HG03025 (cell line): ENCODE results near the gene ING4.
"Not testable (repeated sequence)": the region's sequence is repeated elsewhere in the genome, so short reads cannot be mapped to it uniquely, and the experiment has no call there.

ENCODE experiments used
- ATAC-seq: cut with Tn5 transposase; IDR thresholded peaks from one replicate; pipeline ENCODE4 v1.9.1; 2021; ENCODE audit warnings: mild to moderate bottlenecking, moderate library complexity; ENCODE audit not compliant: unreplicated experiment, low FRiP score

Gene ING4

DNA sequence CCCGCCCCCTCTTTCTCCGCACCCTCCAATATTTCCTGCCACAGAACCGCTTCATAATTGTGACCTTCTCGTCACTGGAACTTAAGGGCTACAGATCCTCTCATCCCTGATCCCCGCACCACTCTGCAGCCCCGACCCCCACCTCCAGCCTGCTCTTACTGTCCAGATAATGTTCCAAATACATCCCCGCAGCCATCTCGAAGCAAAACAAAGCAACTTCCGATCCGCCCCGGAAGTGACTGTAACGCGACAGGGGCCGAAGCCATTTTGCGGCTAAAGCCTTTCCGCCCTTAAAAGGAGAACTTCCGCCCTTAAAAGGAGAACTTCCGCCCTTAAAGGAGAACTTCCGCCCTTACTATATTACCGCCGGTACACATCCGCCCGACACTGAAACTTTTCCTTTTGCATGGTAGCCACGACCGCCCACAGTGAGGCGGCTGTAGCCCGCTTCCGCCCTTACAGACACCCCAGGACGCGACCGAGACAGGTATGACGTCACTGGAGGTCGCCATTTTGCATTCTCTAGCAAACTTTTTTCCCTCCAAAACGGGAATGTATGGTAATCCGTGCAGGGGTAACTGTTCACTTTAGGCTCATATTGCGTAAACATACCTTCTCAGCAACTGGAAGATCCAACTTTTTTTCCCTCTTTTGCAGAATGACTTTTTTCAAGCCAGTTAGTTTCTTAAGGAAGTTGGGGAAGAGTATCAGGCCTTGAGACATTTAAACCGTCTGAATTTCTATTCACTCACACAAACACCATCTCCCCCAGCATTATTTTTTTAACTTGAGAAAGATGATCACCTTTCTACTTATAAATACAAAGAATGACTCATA is at the start of gene ING4:
TSS of gene ING4 (minus strand) at position 214 of the 837 bp plus-strand sequence. CDS start at position 196, 18 bp downstream.
- peak; percentile 85 for ATAC-seq

DNA sequence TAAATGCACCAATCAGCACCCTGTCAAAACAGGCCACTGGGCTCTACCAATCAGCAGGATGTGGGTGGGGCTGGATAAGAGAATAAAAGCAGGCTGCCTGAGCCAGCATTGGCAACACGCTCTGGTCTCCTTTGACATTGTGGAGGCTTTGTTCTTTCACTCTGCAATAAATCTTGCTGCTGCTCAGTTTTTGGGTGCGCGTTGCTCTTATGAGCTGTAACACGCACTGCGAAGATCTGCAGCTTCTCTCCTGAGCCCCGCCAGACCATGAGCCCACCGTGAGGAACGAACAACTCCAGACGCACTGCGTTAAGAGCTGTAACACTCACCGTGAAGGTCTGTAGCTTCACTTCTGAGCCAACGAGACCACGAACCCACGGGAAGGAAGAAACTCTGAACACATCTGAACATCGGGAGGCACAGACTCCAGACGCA is 46.1 kb upstream of the ING4 start:
- ATAC-seq, result no peak

DNA sequence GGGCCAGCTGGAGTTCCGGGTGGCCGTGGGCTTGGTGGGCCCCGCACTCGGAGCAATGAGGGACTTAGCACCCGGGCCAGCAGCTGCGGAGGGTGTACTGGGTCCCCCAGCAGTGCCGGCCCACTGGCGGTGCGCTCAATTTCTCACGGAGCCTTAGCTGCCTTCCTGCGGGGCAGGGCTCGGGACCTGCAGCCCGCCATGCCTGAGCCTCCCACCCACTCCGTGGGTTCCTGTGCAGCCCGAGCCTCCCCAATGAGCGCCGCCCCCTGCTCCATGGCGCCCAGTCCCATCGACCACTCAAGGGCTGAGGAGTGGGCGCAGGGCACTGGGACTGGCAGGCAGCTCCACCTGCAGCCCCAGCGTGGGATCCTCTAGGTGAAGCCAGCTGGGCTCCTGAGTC is 45.4 kb upstream of the ING4 start:
- not testable (repeated sequence) for ATAC-seq

DNA sequence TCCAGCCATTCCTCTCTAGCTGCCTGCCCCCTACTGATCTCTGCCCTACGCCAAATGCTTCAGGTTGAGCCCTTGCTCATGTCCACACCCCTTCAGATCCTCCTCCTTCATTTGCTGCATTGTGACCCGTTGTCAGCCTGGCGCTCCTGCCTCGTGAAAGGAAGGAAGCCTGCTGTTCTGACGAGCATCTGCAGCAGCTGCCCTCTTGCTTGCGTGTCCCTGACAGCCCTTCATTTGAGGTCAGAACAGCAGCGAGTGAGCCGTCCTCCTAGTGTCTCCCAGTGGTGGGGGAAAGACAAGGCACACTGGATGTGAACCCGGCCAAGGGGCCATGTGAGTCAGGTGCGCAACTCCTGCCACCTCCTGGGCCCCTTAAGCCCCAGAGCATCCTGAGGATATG is 40.7 kb upstream of the ING4 start:
- ATAC-seq, result no peak

DNA sequence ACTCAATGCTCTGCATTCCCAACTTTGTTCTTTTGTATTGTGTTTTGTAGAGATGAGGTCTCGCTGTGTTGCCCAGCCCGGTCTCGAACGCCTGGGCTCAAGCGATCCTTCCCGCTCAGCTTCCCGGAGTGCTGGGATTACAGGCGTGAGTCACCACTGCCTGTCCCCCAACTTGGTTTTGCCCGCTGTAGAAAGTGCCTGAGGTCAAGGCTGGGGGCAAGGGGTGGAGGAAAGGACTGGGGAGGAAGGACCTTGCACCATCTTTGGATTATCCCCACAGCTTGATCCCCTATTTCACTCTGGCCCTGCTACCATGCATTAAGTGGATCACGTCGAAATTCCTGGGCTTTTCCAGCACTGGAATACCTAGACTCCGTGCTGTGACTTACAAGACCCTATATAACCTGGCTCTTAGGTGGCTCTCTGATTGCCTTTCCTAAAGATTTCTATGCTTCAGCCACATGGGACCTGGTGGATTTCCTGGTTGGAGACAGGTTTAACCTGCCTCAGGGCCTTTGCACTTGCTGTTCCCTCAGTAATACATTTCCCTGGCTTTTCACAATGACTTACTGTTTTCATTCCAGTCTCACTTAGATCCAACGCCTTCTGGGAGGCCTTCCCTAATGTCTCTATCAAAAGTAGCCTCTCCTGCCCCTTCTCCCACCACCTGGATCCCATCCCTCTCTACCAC is 38.3 kb upstream of the ING4 start:
- no peak for ATAC-seq

DNA sequence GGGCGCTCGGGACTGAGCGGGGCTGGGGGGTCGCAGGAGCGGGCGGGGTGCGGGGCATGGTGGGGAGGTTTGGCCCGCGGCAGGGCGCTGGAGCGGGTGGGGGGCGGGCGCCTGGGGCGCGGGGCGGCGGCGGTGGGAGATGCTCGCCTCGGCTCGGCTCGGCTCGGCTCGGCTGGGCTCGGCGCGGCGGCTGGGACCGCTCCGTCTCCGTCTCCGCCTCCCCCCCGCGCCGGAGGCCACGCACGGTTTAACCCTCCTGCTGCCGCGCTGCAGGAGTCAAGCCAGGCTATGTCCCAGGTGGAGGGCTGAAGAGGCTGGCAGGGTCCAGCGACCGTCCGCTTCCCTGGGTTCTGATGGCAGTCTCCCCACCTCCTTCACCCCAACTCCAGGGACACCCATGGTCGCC is 37.7 kb upstream of the ING4 start, which contains the start of gene PIANP:
TSS of gene PIANP (minus strand) at position 170 of the 406 bp plus-strand sequence. CDS start 2,754 bp downstream, outside the sequence.
- no peak for ATAC-seq

DNA sequence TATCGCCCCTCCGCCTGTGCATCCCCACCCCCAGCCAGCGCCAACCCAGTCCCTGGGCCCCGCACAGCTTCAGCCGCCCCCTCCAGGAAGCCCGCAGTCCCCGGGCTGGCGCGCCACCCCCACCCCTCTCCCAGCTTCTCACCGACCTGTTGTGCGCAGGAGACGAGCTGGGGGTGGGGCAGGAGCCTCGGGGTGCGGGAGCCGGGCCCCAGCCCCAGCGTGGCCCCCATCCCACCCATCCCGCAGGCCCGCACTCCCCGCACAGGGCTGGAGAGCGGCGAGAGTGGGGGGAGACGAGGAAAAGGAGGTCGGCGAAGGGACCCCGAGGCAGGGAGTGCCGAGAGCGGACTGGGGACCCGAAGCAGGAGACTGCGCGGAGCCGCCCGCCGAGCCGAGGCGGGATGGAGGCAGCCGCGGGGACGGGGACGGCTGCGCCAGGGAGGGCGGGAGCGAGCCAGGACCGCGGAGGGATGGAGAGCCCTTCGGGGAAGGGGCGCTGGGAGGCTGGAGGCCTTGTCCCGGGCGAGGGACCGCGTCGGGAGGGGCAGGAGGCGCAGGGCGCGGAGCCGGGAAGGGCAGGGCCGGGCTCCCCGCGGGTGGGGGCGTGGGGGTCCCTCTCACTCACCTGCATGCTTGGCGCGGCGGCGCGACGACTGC is 37.2 kb upstream of the ING4 start:
- no peak for ATAC-seq

DNA sequence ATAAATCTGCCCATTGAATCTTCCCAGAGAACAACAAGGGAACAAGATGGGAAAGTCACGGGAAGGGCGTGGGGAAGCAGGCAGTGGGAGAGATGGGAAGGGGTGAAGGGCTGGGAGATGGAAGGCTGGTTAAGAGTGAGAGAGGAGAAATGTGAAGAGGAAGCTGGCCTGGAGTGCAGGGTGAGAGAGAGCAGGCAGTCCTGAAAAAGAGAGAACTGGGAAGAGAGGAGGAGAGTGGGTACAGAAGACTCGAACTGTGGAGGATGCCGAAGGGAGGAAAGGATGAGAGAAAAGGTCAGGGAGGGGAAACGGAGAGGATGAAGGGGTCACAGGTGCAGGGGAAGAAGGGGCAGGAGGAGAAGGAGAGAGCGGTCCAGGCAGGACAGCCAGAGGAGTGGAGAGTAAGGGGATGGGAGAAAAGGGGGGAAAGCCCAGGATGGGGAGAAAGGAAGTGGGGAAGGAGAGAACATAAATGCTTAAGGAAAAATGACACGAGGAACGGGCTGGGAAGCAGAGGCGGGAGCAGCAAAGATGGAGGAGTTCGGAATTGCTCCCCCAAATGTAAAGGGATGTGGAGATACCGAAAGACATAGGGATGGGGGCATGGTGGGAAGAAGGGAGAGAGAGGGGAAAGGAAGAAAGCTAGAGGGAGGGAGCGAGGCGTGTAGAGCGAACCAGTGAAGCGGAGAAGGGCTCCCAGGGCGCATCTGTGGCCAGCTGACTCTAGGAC is 36.5 kb upstream of the ING4 start:
- ATAC-seq, result no peak

DNA sequence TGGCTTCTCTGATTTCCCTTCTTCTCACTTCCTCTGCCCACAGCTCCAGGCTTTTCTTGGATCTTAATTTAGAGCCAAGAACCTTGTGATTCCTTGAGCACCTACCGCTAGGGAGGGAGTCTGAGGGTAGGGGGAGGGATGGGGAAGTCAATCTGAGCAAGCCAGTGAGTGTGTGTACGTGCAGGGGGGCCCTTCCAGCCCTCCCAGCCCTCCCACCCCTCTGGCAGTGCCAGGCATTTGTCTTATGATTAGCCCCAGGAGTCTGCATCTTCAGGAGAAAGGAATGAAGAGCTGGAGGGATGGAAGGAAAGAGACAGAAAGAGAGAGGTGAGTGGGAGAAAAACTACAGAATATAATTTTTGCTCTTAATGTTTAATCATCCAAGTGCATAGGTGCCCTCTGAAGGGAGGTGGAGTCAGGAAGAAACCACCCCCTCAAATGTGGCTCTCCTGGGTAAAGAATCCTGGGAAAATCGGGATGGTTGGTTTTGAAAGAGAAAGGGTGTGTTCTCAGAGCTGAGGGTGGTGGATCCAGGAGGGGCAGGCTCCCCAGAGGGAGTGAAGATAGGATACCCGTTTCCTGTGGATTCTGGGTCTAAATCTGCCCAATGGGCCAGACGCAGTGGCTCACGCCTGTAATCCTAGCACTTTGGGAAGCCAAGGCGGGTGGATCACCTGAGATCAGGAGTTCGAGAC is 35.6 kb upstream of the ING4 start:
- ATAC-seq, result no peak

DNA sequence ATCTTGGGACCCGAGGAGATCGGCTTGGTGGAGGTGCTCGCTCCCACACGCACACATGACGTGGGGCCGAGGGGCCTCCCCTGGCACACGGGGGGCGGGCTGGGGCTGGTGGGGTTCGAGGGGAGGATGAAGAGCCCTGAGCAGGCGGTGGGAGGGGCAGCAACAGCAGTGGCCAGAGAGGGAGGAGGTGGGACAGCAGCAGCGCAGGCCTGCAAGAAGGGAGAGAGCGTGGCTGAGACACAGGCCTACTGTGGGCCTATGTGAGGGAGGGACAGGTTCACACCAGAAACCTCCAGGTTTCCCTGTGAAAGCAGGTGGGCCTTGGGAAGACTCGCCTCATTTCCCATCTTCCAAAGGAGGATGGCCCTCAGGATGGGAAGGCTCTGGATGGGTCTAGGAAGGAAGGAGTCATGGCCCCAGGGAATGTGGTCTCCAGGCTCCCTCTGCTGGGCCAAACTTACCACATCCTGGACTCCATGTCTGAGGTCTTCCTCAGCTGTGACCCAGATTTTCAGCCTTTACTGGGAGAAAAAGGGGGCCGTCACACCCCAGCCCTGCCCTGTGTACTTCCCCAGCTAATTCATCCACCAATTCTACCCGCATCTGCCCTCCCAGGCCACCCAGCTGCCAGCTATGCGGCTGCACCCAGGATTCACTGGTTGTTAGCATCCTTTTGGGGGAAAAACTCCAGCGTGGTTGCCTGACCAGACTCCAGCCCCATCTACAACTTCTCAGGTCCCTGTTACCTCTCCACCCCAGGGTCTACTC is 34.8 kb upstream of the ING4 start:
- no peak for ATAC-seq

DNA sequence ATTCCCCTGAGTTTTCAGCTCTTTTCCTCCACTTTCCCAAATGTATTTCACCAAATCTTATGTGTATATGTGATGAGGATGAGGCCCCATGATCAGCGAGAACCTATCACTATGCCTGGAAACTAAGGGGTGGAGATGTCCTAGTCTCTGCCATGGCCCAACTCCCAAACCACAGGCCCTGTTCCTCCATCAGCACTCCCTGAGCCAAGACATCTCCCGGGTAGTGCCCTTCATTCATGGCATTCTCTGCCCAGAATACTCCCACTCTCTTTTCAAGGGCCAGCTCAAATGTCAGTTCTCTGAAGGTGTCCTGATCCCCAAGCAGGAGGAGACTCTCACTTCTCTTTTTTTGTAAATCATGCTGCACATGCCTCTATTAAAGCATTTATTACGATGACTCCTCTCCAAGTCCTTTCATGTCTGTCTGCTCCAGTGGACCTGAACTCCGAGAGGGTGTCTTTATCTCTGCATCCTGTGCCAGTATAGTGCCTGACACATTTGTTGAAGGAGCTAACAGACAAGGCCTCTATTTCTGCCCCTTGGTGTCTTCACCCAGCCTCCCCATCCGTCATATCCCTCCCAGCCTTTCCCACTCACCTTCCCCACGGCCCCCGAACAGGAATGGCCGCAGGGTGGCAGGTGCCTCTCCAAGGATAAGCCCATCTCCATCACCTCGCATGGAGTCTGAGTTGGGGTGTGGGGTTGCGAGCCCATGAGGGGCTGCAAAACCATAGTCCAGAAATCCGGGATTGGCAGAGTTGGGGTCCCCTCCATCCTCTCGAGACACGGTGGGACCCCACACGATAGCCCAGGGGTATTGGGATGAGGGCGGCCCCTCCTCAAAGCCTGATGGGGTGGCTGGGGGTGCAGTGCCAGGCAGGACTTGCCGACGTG is 34.0 kb upstream of the ING4 start:
- no peak for ATAC-seq

DNA sequence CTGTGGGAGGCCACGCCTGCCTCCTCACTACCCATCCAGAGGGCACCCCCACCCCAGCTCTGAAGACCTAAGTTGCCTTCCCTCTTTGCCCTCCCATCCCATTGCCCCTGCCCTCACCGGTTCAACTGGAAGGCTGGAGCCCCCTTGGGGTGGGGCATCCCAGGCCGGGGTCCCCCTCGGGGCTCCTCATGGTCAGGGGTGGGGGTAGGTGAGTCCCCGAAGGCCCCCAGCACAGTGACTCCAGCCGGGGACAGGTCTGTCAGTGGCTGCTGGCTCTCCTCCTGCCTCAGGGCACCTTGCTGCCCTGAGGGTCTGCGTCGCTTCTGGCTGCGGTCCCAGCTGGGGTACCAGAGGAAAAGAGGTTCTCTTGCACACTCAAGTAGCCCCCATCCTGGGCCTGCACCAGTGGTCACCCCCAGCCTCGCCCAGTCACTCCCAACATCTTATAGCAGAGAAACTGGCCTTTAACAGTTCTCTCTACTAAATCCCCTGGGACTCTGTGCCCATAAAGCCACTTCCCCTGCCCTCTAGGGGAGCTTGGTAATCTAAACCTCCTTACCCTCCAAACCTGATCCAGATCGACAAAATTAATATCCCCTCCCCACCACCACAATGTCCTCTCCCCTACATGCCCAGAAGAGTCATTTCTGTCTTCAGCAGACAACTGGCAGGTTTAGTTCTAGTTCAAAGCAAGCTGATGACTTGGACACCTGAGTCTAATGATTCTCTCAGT is 32.6 kb upstream of the ING4 start:
- ATAC-seq, result no peak

DNA sequence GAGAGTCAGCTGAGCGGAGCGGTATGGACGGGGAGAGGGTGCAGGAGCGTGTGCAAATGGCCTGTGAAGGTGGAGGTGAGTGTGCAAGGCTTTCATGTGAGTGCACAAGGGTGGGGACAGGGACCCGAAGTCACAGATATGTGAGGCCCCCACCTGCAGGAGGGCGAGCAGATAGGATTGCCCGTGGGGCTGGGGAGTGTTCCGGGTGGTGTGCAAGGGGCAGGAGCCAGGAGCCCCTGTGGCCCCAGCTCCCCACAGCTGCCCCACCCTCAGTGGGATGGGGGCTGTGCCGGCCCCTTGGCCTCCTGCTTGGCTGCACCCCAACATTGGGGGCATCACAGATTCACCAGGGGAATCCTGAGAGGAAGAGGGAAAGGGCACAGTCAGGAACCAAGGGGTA is 31.8 kb upstream of the ING4 start:
- ATAC-seq, result no peak

DNA sequence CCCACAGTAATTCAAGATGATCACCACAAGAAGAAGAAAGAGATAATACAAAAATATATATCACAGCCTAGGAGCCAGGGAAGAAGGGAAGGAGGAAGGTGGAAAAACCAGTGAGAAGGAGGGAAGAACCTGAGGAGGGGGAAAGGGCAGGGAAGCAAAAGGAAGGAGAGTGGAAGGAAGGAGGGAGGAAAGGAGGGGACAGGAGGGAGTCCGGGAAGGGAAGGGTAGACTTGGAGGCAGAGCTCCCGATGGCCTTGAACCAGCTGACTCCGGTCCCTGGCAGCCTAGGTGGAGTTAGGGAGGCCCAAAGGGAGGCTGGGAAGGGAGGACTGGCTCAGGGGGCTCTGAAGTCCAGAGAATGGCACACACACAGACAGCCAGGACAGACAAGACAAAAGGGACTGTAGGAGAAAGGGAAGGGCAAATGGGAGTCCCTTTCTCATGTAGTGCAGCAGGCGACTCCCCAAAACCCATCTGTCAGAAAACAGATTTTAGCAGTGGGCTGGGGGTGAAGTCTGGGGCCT is 31.0 kb upstream of the ING4 start:
- no peak for ATAC-seq

DNA sequence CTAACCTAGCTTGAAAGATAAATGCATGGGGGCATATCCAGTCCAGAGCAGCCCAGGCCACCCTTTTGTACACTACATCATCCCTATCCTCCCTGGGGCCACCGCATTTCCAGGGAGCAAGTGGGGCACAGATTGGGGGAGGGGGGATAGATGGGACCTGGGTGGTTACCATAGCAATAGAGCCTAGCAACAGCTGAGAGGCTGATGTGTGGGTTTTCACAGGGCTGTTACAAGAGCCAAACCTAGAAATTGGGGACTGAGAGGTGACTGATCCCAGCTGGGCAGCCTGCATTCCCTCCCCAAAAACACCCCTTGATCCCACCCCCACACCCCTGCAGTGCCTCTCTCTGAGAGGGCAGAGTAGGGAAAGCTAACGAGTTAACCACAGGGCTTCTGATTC is 30.0 kb upstream of the ING4 start:
- no peak for ATAC-seq

DNA sequence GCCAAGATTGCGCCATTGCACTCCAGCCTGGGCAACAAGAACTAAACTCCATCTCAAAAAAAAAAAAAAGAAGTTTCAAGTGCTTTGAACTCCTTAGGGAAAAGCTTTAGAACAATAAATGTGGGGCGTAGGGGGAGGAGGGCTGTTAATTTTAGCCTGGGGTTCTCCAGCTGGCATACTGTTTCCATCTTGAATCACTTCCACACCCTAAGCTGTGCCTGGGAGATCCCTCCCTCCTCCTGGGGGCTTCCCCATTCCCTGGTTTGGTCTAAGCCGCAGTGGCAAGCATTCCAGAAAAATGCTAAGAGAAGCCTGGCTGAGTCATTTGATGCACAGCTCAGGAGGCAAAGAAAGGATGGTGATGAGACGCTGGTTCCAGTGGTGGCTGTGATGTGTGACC is 28.6 kb upstream of the ING4 start:
- ATAC-seq, result no peak
